ENCODE results near the gene RHEB.

DNA sequence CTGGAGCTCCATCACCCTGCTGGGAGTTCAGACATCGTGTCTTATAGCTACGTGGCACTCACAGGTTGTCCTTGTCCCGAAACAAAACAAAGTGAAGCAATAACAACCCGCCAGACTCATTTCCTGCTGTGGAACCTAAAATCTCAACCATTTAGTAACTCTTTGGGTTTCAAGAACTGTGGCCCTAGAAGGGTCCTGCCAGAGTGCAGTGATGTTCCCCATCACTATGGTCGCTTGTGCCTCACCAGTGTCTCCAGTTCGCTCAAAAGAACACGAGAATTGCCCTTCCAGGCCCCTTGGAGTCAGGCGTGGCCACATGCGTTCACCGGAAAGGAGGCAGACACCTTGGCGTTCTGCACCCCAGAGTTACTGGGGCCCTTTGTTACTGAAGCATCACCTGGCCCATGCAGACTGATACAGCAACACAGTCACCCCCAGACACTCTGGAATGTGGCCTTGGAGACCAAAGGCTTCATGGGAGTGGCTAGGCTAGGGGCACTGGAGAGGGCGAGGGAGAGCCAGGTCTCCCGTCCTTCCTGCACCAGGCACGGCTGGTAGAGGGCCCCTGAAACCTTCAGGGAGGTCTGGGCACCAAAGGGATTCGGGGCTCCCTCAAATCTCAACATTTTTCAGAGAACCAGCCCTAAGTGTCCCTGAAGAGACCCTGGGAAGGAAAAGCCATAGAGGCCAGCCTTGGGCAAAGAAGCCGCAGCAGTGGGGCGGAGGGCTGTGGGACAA, 80.7 kb downstream of the RHEB start:
- TF ChIP-seq, protein P1, sequence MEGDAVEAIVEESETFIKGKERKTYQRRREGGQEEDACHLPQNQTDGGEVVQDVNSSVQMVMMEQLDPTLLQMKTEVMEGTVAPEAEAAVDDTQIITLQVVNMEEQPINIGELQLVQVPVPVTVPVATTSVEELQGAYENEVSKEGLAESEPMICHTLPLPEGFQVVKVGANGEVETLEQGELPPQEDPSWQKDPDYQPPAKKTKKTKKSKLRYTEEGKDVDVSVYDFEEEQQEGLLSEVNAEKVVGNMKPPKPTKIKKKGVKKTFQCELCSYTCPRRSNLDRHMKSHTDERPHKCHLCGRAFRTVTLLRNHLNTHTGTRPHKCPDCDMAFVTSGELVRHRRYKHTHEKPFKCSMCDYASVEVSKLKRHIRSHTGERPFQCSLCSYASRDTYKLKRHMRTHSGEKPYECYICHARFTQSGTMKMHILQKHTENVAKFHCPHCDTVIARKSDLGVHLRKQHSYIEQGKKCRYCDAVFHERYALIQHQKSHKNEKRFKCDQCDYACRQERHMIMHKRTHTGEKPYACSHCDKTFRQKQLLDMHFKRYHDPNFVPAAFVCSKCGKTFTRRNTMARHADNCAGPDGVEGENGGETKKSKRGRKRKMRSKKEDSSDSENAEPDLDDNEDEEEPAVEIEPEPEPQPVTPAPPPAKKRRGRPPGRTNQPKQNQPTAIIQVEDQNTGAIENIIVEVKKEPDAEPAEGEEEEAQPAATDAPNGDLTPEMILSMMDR (IDR thresholded peaks at IDR 0.05; ENCODE audit: low read depth, low read length, poor library complexity, severe bottlenecking), result no peak
- no peak for TF ChIP-seq EZH2phosphoT487 (IDR thresholded peaks at IDR 0.05; ENCODE audit: borderline replicate concordance, low read length)
